IMR-90 (cell line): ENCODE data around the gene POLR3F. TPM values are rescaled to one million over a fixed set of nuclear protein-coding genes. Genes with fewer than 3 reads are reported as not detected.

ENCODE experiments used
- ATAC-seq: fragments of 200-7000 bp; cut with Tn5 transposase; 2 replicates; pipeline ENCODE4 v1.9.1; 2020; ENCODE audit warnings: low read depth, mild to moderate bottlenecking, moderate library complexity
- BruUV-seq: library from RNA; stranded (reverse); fragments of 400-500 nt; replicated peaks from 2 replicates; lab custom pipeline; 2021; lab: Mats Ljungman, UMichigan
- CTCF ChIA-PET: fragments of 300-600 bp; formaldehyde crosslinking; extraction: SDS; loops from one replicate; lab custom pipeline; 2021; ENCODE audit warnings: antibody characterized with exemption; lab: Yijun Ruan, JAX
- POLR2A ChIA-PET: fragments of 300-600 bp; sonication (Branson Sonifier 250); formaldehyde crosslinking; loops from one replicate; lab custom pipeline; 2022; ENCODE audit warnings: antibody characterized with exemption; ENCODE audit not compliant: unreplicated experiment; lab: Charles Lee
- DNase-seq: peaks from one replicate; pipeline ENCODE4 v3.0.0; 2013
- H2AFZ ChIP-seq: replicated peaks from 2 replicates; pipeline ENCODE3; 2013; ENCODE audit warnings: low read length, mild to moderate bottlenecking; ENCODE audit not compliant: poor library complexity
- H2AK5ac ChIP-seq: 2 replicates; pipeline ENCODE4 v1.6.1; 2013; ENCODE audit warnings: low read depth, low read length, inconsistent platforms
- H2AK9ac ChIP-seq: replicated peaks from 2 replicates; pipeline ENCODE3; 2013; ENCODE audit warnings: mild to moderate bottlenecking, low read depth, low read length, moderate library complexity; ENCODE audit not compliant: poor library complexity
- H2BK120ac ChIP-seq: 2 replicates; pipeline ENCODE4 v1.6.1; 2013; ENCODE audit warnings: low read depth, low read length, inconsistent platforms
- H2BK15ac ChIP-seq: 3 replicates; pipeline ENCODE4 v1.6.1; 2013; ENCODE audit warnings: low read depth, low read length, inconsistent platforms
- H2BK20ac ChIP-seq: 2 replicates; pipeline ENCODE4 v1.6.1; 2013; ENCODE audit warnings: low read depth, mild to moderate bottlenecking, inconsistent platforms, low read length, moderate library complexity
- H2BK5ac ChIP-seq: 2 replicates; pipeline ENCODE4 v1.6.1; 2013; ENCODE audit warnings: mild to moderate bottlenecking, low read depth, low read length, inconsistent platforms; ENCODE audit not compliant: poor library complexity, severe bottlenecking
- H3K14ac ChIP-seq: replicated peaks from 2 replicates; pipeline ENCODE4 v1.6.1; 2013; ENCODE audit warnings: low read depth, low read length, inconsistent platforms
- H3K18ac ChIP-seq: 2 replicates; pipeline ENCODE4 v1.6.1; 2013; ENCODE audit warnings: low read depth, low read length, control low read depth
- H3K23ac ChIP-seq: 2 replicates; pipeline ENCODE4 v1.6.1; 2013; ENCODE audit warnings: low read depth, low read length, inconsistent platforms
- H3K27ac ChIP-seq: 2 replicates; pipeline ENCODE4 v1.5.1; 2013; ENCODE audit warnings: mild to moderate bottlenecking, control low read depth, low read length; ENCODE audit not compliant: insufficient read depth
- H3K27me3 ChIP-seq: 2 replicates; pipeline ENCODE4 v1.6.1; 2013; ENCODE audit warnings: low read length; ENCODE audit not compliant: control insufficient read depth, insufficient read depth
- H3K36me3 ChIP-seq: 2 replicates; pipeline ENCODE4 v1.6.1; 2013; ENCODE audit warnings: low read length, mixed read lengths; ENCODE audit not compliant: control insufficient read depth, insufficient read depth
- H3K4ac ChIP-seq: 2 replicates; pipeline ENCODE4 v1.6.1; 2013; ENCODE audit warnings: low read depth, low read length, inconsistent platforms
- H3K4me1 ChIP-seq: 2 replicates; pipeline ENCODE4 v1.6.1; 2013; ENCODE audit warnings: low read length, mixed read lengths; ENCODE audit not compliant: control insufficient read depth, insufficient read depth
- H3K4me2 ChIP-seq: 2 replicates; pipeline ENCODE4 v1.6.1; 2013; ENCODE audit warnings: low read depth, mild to moderate bottlenecking, control low read depth, low read length, moderate library complexity
- H3K4me3 ChIP-seq: 2 replicates; pipeline ENCODE4 v1.5.1; 2013; ENCODE audit warnings: low read depth, mild to moderate bottlenecking, control low read depth, low read length, moderate library complexity; ENCODE audit not compliant: insufficient read depth
- H3K56ac ChIP-seq: 2 replicates; pipeline ENCODE4 v1.6.1; 2013; ENCODE audit warnings: low read length, inconsistent platforms; ENCODE audit not compliant: insufficient read depth; ENCODE audit errors: extremely low read depth
- H3K79me1 ChIP-seq, 2 experiments: 2 replicates each; pipeline ENCODE4 v1.6.1; 2013; ENCODE audit warnings: low read length in 2 of 2, inconsistent platforms in 1 of 2, low read depth in 1 of 2
- H3K9ac ChIP-seq: 2 replicates; pipeline ENCODE4 v1.6.1; 2013; ENCODE audit warnings: low read depth, low read length, control low read depth
- H3K9me1 ChIP-seq: 2 replicates; pipeline ENCODE4 v1.6.1; 2013; ENCODE audit warnings: low read length, inconsistent platforms; ENCODE audit not compliant: insufficient read depth
- H3K9me3 ChIP-seq: 2 replicates; pipeline ENCODE4 v1.6.1; 2013; ENCODE audit warnings: low read length; ENCODE audit not compliant: control insufficient read depth, insufficient read depth
- H4K20me1 ChIP-seq: 2 replicates; pipeline ENCODE4 v1.6.1; 2013; ENCODE audit warnings: low read length, inconsistent platforms; ENCODE audit not compliant: insufficient read depth
- H4K5ac ChIP-seq: 2 replicates; pipeline ENCODE4 v1.6.1; 2013; ENCODE audit warnings: mild to moderate bottlenecking, low read depth, low read length, control low read depth
- H4K8ac ChIP-seq, 2 experiments: 2 replicates each; pipeline ENCODE4 v1.6.1; 2013; ENCODE audit warnings: low read depth in 2 of 2, low read length in 2 of 2, control low read depth in 1 of 2, inconsistent platforms in 1 of 2
- H4K91ac ChIP-seq: 2 replicates; pipeline ENCODE4 v1.6.1; 2013; ENCODE audit warnings: low read depth, low read length, inconsistent platforms; ENCODE audit not compliant: insufficient read depth
- BHLHE40 ChIP-seq: fragments of 150-350 bp; IDR thresholded peaks from 2 replicates; pipeline ENCODE4 v1.6.1; 2016; ENCODE audit warnings: mild to moderate bottlenecking, low read depth, low read length
- CEBPB ChIP-seq: IDR thresholded peaks from 2 replicates; pipeline ENCODE4 v1.6.1; 2012; ENCODE audit warnings: low read depth, low read length, improper control_type of control experiment
- CHD1 ChIP-seq: IDR thresholded peaks from 2 replicates; pipeline ENCODE4 v1.6.1; 2012; ENCODE audit warnings: low read depth, low read length, improper control_type of control experiment
- FOS ChIP-seq: fragments of 150-350 bp; IDR thresholded peaks from 2 replicates; pipeline ENCODE4 v1.6.1; 2016; ENCODE audit warnings: low read depth, low read length
- MAZ ChIP-seq: IDR thresholded peaks from 2 replicates; pipeline ENCODE4 v1.6.1; 2012; ENCODE audit warnings: low read depth, mild to moderate bottlenecking, low read length, improper control_type of control experiment, moderate library complexity, borderline replicate concordance
- MXI1 ChIP-seq: IDR thresholded peaks from 2 replicates; pipeline ENCODE4 v1.6.1; 2012; ENCODE audit warnings: low read depth, mild to moderate bottlenecking, low read length, moderate library complexity, borderline replicate concordance
- NFE2L2 ChIP-seq: fragments of 150-350 bp; IDR thresholded peaks from 2 replicates; pipeline ENCODE4 v1.6.1; 2016; ENCODE audit warnings: low read depth, mild to moderate bottlenecking, low read length
- RAD21 ChIP-seq: IDR thresholded peaks from 2 replicates; pipeline ENCODE4 v1.6.1; 2012; ENCODE audit warnings: low read length, improper control_type of control experiment
- RCOR1 ChIP-seq: IDR thresholded peaks from 2 replicates; pipeline ENCODE4 v1.6.1; 2012; ENCODE audit warnings: mild to moderate bottlenecking, low read length, improper control_type of control experiment; ENCODE audit not compliant: insufficient replicate concordance
- RFX5 ChIP-seq: IDR thresholded peaks from 2 replicates; pipeline ENCODE4 v1.8.0; 2012; ENCODE audit warnings: low read depth, mild to moderate bottlenecking, low read length, moderate library complexity
- SMC3 ChIP-seq: fragments of 150-350 bp; IDR thresholded peaks from 2 replicates; pipeline ENCODE4 v1.6.1; 2016; ENCODE audit warnings: low read depth, mild to moderate bottlenecking, antibody characterized with exemption, low read length, moderate library complexity
- USF2 ChIP-seq: fragments of 150-350 bp; IDR thresholded peaks from 2 replicates; pipeline ENCODE4 v1.6.1; 2017; ENCODE audit warnings: mild to moderate bottlenecking, antibody characterized with exemption, low read length, low read depth
- WGBS, 2 experiments: methylation state at CpG; one replicate each; pipeline versions ENCODE4 v1.1.5 to v1.1.7; 2013; ENCODE audit warnings: missing lambda C conversion rate in 2 of 2; ENCODE audit not compliant: insufficient read length in 1 of 2; ENCODE audit errors: extremely low coverage in 2 of 2; 5-methylcytosine and 5-hydroxymethylcytosine counted together
- dilution Hi-C: fragments of 300-500 bp; cut with HindIII; formaldehyde crosslinking; loops from one replicate; pipeline ENCODE4 v1.14.3; 2018; ENCODE audit warnings: low sequenced_read_pairs; ENCODE audit not compliant: unreplicated experiment
- in situ Hi-C: fragments of 300-500 bp; cut with MboI; formaldehyde crosslinking; loops from 3 replicates; pipeline ENCODE4 v1.14.3; 2019; ENCODE audit warnings: low sequenced_read_pairs, inconsistent platforms, mixed read lengths
- intact Hi-C: fragments of 100-400 bp; cut with micrococcal nuclease; formaldehyde crosslinking; loops from 2 replicates; pipeline ENCODE4 v1.10.0; 2022
- polyA plus RNA-seq, 3 experiments: library from polyadenylated mRNA; depleted of rRNA; stranded (reverse); fragments of >200 nt; gene quantifications; 2 replicates each; pipeline ENCODE4 v1.2.3, GENCODE V29; 2012; ENCODE audit warnings: low replicate concordance in 1 of 3
- total RNA-seq: library from RNA; depleted of rRNA; stranded (reverse); fragments of >200 nt; gene quantifications from 2 replicates; pipeline ENCODE4 v1.2.3, GENCODE V29; 2012

POLR3F gene
- total and polyA plus RNA-seq, 2 of the 4 experiments (the other 2 are of a cell fraction) = 5.7 to 7.2 TPM

DNA sequence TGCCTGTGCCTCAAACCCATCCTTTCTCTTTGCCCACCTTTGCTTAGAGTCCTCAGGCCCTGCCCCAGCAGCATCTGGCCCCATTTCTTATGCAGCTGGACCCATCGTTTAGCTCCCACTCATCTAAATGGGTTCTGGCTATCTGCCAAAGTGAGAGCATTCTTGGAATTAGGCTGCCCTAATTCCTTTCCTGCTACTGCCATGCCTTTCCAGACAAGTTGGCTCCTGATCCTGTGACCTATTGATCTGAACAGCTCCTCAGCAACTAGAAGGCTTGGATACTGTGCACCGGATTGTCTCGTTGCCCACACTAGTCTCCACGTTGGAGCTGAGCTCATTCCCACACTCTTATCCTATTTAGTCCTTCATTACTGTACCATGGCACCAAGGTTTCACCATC lies 23.3 kb upstream of the POLR3F start:
- Histone ChIP-seq H4K8ac (no peak overlapping the region), H3K9ac (no peak overlapping the region), H2BK5ac (no peak overlapping the region), H4K5ac (no peak overlapping the region), H3K27me3 (no peaks in the 10 kb centered on the region), H3K36me3 (no peaks in the 10 kb centered on the region), H2BK120ac (no peak overlapping the region), H2AK9ac (no peak overlapping the region), H3K4me3 (no peak overlapping the region), H3K4me1 (peaks cover 2% of the 10 kb centered on the region; the same call in 1 of the 2 replicates), H3K79me1 (no peaks in the 10 kb centered on the region), H3K18ac (no peak overlapping the region), H3K23ac (no peak overlapping the region), H2BK20ac (no peak overlapping the region), H3K4ac (no peak overlapping the region), H4K91ac (no peak overlapping the region), H2AK5ac (no peak overlapping the region), H3K56ac (no peak overlapping the region), H3K9me1 (peaks cover 5% of the 10 kb centered on the region; the same call in 1 of the 2 replicates), H2BK15ac (no peak overlapping the region), H3K4me2 (no peak overlapping the region), H3K27ac (no peak overlapping the region), H2AFZ (no peak overlapping the region), H3K9me3 (no peaks in the 10 kb centered on the region), H3K14ac (no peak overlapping the region), H4K20me1 (no peaks in the 10 kb centered on the region)
- dilution Hi-C loops = no loop called here
- CTCF ChIA-PET = no interaction called here
- ATAC-seq (peak; percentile 35; the same call in 1 of the 2 replicates), DNase-seq (peak; percentile 19)
- in situ Hi-C loops = no loop called here
- intact Hi-C loops = no loop called here
- no peak for TF ChIP-seq RFX5
- TF ChIP-seq BHLHE40 = no peak
- TF ChIP-seq SMC3 = no peak
- no peak for TF ChIP-seq USF2
- TF ChIP-seq MAZ = no peak
- no peak for TF ChIP-seq CHD1
- TF ChIP-seq RAD21 = no peak
- TF ChIP-seq RCOR1 = no peak
- TF ChIP-seq NFE2L2 = no peak
- TF ChIP-seq MXI1 = no peak
- TF ChIP-seq FOS = no peak
- no peak for TF ChIP-seq CEBPB
- WGBS, 2 experiments = 4% methylated on average over 3 of the region's 4 CpGs; no CpG with 5 or more reads in 1 of the 2 experiments
- POLR2A ChIA-PET = no interaction called here
- no TSS peak for BruUV-seq
